HG03558 (cell line): ENCODE data around the gene LEMD2.

ENCODE experiments used
- ATAC-seq: cut with Tn5 transposase; IDR thresholded peaks from one replicate; pipeline ENCODE4 v1.9.1; 2021; ENCODE audit warnings: moderate number of reproducible peaks; ENCODE audit not compliant: unreplicated experiment; ENCODE audit errors: extremely low read depth

LEMD2 gene

DNA sequence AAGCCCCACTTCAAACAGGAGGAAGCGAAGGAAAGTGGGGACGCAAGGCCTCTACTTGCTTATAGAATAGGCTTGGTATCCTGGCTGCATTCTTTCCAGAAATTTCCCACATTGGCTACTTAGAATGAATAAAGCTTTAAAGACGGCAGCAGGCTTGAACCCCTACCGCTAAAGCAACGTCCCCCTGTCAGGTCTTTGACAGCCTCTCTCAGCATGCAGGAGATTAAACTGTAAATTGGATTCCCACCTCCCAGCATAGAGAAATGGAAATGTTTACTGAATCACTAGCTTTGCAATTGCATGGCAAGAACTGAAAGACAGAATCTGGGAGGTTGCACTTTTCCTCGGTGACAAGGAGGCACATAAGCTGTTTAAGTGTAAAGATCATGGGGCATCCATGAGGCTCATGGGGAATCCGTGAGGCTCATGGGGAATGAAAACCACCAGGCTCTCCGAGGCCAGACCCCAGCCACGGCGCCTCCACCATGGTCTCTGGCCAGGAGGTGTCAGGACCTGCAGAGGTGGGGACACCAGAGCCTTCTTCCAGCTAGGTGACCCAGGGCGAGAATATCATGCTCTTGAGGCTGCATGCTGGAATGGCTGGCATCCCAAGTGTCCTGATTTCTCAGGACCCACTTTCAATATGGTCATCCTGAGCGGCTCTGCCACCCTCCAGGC lies 10.3 kb downstream of the LEMD2 start:
- no peak for ATAC-seq

DNA sequence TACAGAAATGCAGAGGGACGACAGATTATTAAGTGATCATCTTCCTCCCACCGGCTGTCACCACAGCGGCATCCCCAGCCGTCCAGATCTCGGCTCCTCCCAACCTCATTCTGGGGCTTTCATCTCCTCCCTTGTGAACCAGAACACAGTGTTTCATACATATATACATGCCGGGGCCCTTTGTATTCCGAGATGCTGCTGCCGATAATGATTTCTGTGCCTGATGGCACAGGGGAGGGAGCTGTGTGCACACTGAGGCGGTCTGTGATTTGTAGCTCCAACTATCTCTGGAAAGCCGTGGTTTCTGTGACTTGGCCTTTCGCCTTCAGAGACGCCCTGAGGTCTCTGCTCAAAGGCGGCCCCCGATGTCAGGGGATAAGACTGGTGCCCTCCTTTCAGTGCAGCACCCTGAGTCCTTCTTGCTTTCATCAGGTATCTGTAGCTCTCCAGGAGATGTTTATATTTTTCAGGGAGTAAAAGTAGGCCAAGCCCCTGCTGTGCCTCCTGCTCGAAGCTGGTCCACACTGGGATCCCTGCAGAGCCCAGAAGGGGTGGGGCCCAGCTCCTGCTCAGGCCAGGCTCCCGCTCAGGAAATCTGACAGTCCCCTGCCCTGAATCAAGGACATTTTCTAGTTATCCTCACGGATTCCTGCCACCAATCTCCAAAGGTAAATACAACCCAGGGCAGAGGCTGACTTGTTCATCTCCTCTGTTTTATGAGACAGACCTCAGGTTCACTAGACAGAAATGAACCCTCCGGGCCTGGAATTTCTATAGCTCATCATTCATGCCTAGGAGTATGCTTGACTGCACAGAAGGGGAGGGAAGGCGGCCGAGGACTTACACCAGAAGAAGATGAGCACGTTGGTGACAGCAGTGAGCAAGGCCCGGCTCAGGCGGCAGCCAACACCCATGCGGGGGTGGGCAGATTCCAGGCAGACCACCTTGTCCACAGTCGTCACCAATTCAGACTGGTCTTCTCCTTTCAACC lies 11.2 kb downstream of the LEMD2 start:
- no peak for ATAC-seq

DNA sequence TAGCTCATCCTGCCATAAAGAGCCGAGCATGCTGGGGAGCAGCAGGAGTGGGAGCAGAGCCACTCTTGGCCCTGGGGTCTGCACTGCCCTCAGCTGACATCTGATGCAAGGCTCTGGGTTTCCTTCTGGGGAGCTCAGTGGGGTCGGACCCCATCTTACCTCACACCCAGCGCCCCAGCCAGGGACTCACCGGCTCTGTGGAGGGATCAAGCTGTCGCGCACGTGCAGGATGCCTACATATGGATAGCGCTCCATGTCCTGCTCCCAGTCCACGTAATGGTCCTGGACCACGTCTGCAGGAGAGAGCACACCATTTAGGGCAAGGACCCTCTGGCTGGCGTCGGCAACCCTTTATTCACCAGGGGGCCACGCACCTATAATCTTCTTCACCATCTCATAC lies 12.2 kb downstream of the LEMD2 start:
- ATAC-seq: no peak

GRCh38 chr6:33776186-33776585 lies 12.7 kb downstream of the LEMD2 start:
- ATAC-seq: no peak

GRCh38 chr6:33774774-33775173 lies 14.2 kb downstream of the LEMD2 start:
- ATAC-seq: no peak

DNA sequence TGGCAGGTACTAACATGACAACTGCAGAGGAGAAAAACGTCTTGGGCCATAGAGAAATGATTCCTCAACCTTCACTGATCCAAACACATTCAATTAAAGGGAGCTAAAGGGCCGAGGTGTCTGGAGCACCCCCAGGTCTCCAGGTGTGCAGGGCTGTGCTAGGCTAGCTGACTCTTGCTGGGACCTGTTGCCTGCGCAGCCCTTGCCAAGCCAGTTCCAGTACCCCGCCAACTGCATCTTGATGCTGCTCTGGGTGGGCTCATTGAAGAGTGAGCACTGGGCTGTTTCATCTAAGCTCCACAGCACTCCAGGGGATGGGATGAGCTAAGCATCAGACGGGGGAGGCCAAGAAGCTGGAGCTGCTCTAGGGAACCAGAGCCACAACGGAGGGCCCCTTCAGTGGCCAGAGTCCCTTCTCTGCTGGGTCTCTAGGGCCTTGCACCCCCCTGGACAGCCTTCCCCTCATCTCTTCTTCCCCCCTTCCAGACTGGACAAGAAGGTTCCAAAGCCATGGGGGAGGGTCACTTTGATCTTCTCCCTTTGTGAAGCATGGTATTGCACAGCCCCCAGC lies 15.9 kb downstream of the LEMD2 start:
- ATAC-seq: no peak

- no peak for ATAC-seq
Measured at GRCh38 chr6:33772082-33772830, 16.7 kb downstream of the LEMD2 start.

- no peak for ATAC-seq
Measured at GRCh38 chr6:33771146-33772081, 17.5 kb downstream of the LEMD2 start.

DNA sequence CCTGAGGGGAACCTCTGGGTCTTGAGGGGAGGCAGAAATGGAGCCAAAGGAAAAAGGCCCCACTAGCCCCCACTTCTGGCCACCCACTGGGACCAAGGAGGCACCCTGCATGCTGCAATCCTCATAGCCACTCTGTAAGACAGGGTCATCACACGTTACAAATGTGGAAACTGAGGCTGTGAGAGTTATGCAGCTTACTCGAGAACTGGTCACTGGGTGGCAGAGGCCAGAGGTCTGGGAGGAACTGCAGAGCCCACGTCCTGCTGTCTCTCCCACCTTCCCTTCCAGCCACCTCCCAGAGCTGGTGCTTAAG lies 18.1 kb downstream of the LEMD2 start:
- ATAC-seq: no peak

DNA sequence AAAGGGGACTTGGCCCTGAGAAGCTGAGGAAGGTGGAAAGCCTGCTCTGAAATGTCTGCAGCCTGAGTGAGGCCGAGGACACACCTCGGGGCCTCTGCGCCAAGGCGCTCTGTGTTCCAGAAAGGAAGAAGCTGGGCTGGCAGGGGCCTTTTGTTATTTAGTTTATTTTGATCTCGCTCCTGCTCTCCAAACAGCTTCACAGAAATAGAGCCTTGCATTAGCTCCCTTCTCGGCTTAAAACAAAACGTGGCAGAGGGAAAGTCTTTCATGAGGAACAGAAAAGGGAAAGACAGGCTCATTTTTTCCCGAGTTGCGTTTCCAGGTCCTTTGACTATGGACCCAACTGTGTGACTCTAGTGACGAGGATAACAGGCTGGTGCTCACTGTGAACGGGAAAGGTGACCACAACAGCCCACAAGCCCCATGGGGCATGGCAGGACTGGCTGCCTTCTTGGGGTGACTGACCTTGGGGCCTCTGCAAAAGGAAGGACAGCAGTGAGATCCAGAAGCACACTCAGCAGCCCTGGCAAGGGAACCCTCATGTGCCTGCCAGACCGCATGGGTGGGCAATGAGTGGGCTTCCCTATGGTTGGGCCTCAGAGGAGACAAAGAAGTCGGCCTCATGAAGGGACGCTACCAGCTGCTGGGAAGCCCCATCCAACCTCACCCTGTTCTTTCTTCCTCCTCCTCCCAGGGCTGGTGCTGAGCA lies 18.7 kb downstream of the LEMD2 start:
- ATAC-seq: no peak

GRCh38 chr6:33769248-33769821 lies 19.6 kb downstream of the LEMD2 start:
- no peak for ATAC-seq

- no peak for ATAC-seq
Measured at GRCh38 chr6:33768644-33769120, 20.2 kb downstream of the LEMD2 start.

DNA sequence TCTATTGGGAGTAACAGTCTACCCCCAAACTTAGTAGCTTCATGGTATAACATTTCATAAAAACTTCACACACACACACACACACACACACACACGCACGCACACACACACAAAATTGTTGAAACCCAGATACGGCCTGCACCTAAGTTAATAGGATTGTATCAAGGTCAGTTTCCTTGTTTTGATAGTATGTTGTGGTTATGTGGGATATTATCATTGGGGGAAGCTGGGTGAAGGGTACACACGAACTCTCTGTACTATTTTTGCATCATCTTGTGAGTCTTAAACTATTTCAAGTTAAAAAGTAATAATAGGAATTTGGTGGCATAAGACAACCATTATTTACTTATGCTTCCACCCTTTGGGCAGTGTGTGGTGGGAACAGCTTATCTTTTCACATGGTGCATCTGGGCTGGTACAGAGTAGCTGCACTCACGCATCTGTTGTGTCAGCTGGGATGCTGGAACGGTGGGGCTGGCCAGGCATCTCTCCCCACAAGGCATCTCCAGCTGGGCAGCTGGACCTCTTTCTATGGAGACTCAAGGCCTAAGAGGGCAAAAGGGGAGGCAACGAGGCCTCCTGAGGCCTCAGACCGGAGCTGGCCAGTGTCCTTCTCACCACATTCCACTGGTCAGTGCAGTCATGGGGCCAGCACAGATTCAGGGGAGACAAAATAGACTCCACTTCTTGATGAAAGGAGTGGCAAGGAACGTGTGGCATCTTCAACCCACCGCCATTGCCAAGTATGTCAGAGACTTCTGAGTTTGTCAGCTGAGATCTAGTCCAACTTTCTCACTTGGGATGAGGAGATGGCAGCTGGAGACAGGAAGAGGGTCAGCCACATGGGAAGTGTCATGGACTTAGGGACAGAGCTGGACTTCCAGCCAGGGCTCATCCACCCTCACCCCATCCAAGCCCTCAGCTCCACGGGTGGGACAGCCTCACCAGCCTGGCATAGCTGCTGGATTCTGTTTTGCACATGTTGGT lies 21.7 kb downstream of the LEMD2 start:
- no peak for ATAC-seq

DNA sequence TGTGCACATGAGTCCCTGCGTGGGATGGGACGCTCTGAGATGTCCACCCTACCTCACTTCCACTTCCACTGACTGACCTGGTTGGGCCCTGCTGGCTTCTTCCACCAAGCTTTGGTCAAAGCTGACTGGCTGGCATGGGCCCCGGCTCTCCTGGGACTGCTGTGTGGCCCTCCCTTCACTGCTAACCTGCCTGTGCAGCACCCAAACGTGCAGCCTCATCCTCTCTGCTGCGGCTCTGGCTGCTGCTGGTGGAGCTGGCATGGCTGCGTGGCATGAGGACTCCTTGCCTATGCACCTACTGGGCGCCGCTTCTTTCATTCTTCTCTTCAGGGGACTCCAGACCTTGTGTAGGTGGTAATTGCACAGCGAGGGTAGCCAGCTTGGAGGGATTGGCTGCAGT lies 23.6 kb downstream of the LEMD2 start:
- no peak for ATAC-seq

GRCh38 chr6:33764036-33764435 lies 24.9 kb downstream of the LEMD2 start:
- no peak for ATAC-seq

DNA sequence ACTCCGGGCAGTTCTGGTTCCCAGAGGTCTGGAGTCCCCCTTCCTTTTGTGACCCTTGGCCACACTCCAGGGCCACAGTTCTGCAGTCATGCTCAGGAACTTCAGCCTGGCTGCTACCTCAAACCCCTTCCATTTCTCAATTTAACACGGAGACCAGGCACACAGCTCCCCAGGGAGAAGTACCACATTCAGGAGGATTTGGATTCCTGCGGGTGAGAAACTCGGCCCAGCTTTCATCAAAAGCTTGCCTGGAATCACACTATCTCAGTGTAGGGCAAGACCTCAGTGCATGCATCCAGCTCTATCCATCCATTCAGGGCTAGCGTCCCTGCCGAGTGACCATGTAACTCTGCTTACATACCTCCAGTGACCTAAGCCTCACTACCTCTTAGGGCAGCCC lies 25.4 kb downstream of the LEMD2 start:
- no peak for ATAC-seq

DNA sequence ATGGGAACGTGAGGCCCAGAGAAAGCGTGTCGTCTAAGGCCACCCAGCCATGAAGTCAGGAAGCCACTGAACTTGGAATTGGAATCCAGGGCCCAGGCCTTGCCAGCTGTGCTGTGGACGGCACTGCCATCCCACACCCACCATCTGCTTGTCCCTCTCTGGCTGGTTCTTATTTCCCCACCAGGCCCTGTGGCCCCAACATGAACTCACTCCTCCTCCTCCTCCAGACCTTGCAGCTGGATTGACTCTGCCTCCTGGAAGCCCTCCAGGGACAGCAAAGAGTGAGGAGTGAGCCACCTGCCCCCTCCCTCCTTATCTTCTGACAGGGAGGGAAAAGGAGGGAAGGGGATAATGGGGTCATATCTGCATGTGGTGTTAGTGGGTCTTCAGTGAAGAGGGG lies 26.2 kb downstream of the LEMD2 start:
- ATAC-seq: no peak
